Lower lobe of right lung (tissue), 2 donors: ENCODE measurements around the gene TTYH2. TPM values are rescaled to one million over a fixed set of nuclear protein-coding genes. Genes with fewer than 3 reads are reported as not detected.

Experiments
- ATAC-seq, 2 donors: fragments of 200-7000 bp; cut with Tn5 transposase; one replicate each; pipeline ENCODE4 v1.9.1; 2020 to 2022; ENCODE audit warnings: mild to moderate bottlenecking in 2 of 2, moderate library complexity in 2 of 2
- DNase-seq: peaks from one replicate; pipeline ENCODE4 v3.0.0-alpha.2; 2020
- H3K27ac ChIP-seq: fragments of 200-600 bp; one replicate; pipeline ENCODE4 v1.8.0; 2022
- H3K27me3 ChIP-seq: fragments of 200-600 bp; one replicate; pipeline ENCODE4 v1.8.0; 2022; ENCODE audit warnings: low read depth
- H3K36me3 ChIP-seq: fragments of 200-600 bp; one replicate; pipeline ENCODE4 v1.8.0; 2022; ENCODE audit warnings: mild to moderate bottlenecking
- H3K4me1 ChIP-seq: fragments of 200-600 bp; one replicate; pipeline ENCODE4 v1.8.0; 2022
- H3K4me3 ChIP-seq: fragments of 200-600 bp; one replicate; pipeline ENCODE4 v1.8.0; 2022; ENCODE audit warnings: mild to moderate bottlenecking
- H3K9me3 ChIP-seq: fragments of 200-600 bp; one replicate; pipeline ENCODE4 v1.8.0; 2022
- CTCF ChIP-seq: fragments of 200-600 bp; IDR thresholded peaks from one replicate; pipeline ENCODE4 v1.8.0; 2022; ENCODE audit warnings: antibody characterized with exemption, mild to moderate bottlenecking
- intact Hi-C: fragments of 100-400 bp; cut with DNase I; formaldehyde crosslinking; loops from one replicate; pipeline ENCODE4 v1.11.0; 2022
- total RNA-seq: library from RNA; stranded (reverse); fragmentation: NEBNext Ultra II Directional; extraction: Animal tissue kit (Norgen Biotek cat#: 25700); gene quantifications from one replicate; pipeline ENCODE4 v1.2.1, GENCODE V29; 2021
- donor health status: DM: no; HTN: yes; CAD: no; lungs with severe emphysema.

Gene TTYH2
- total RNA-seq, 1 donor from 2014 or later: 7.7 TPM

- no peak for ATAC-seq
- no peak for DNase-seq
- Histone ChIP-seq H3K27ac (no peak overlapping the region), H3K9me3 (no peaks in the 10 kb centered on the region), H3K27me3 (no peaks in the 10 kb centered on the region), H3K4me3 (no peak overlapping the region), H3K36me3 (no peaks in the 10 kb centered on the region), H3K4me1 (peaks cover 4% of the 10 kb centered on the region)
- intact Hi-C loops: no loop called here
- TF ChIP-seq CTCF: no peak
Observed at GRCh38 chr17:74297941-74298340, 84.6 kb downstream of the TTYH2 start.

- H3K36me3 ChIP-seq: no peaks in the 10 kb centered on the region
- ATAC-seq (no peak), DNase-seq (no peak)
Observed at GRCh38 chr17:74298778-74299177, 85.4 kb downstream of the TTYH2 start.

GRCh38 chr17:74299226-74300009 lies 86.0 kb downstream of the TTYH2 start:
- DNase-seq: no peak
- H3K4me3 ChIP-seq: no peak overlapping the region
- H3K9me3 ChIP-seq: no peaks in the 10 kb centered on the region
- TF ChIP-seq CTCF: no peak
- no peaks in the 10 kb centered on the region for H3K27me3 ChIP-seq
- ATAC-seq: no peak
- H3K27ac ChIP-seq: no peak overlapping the region
- no peaks in the 10 kb centered on the region for H3K36me3 ChIP-seq
- intact Hi-C loops: no loop called here
- H3K4me1 ChIP-seq: peaks cover 4% of the 10 kb centered on the region

More at GRCh38 chr17:74298778-74299177, 85.4 kb downstream of the TTYH2 start:
- Histone ChIP-seq H3K27me3 (no peaks in the 10 kb centered on the region), H3K9me3 (no peaks in the 10 kb centered on the region), H3K27ac (no peak overlapping the region), H3K4me3 (no peak overlapping the region), H3K4me1 (peaks cover 4% of the 10 kb centered on the region)
- no peak for TF ChIP-seq CTCF
- intact Hi-C loops: no loop called here

GRCh38 chr17:74303305-74303704 lies 89.9 kb downstream of the TTYH2 start:
- H3K4me1 ChIP-seq: no peaks in the 10 kb centered on the region
- H3K4me3 ChIP-seq: no peak overlapping the region
- intact Hi-C loops: no loop called here
- no peaks in the 10 kb centered on the region for H3K27me3 ChIP-seq
- no peaks in the 10 kb centered on the region for H3K36me3 ChIP-seq
- TF ChIP-seq CTCF: no peak
- no peak for DNase-seq
- no peak for ATAC-seq
- no peaks in the 10 kb centered on the region for H3K9me3 ChIP-seq
- H3K27ac ChIP-seq: no peak overlapping the region

GRCh38 chr17:74304184-74304583 lies 90.8 kb downstream of the TTYH2 start:
- DNase-seq (no peak), ATAC-seq (no peak)
- H3K27me3 ChIP-seq: no peaks in the 10 kb centered on the region
- H3K4me3 ChIP-seq: no peak overlapping the region
- H3K36me3 ChIP-seq: no peaks in the 10 kb centered on the region
- no peaks in the 10 kb centered on the region for H3K9me3 ChIP-seq
- intact Hi-C loops: no loop called here
- TF ChIP-seq CTCF: no peak
- H3K4me1 ChIP-seq: no peaks in the 10 kb centered on the region
- no peak overlapping the region for H3K27ac ChIP-seq
